ENCODE results near the gene PLEKHG3.

- no peak for TF ChIP-seq POLR2AphosphoS5 (IDR thresholded peaks at IDR 0.05; ENCODE audit: low read depth, low read length)
- no peak for TF ChIP-seq POLR2A (IDR thresholded peaks at IDR 0.05; ENCODE audit: low read depth, low read length)
- no peak for TF ChIP-seq TAF1 (IDR thresholded peaks at IDR 0.05; ENCODE audit: low read depth, low read length)
- TF ChIP-seq SPI1 (IDR thresholded peaks at IDR 0.05; ENCODE audit: low read depth, low read length) = no peak
- TF ChIP-seq PAX5 (IDR thresholded peaks at IDR 0.05; ENCODE audit: insufficient read depth, low read length, severe bottlenecking) = no peak
- no peak for TF ChIP-seq POU2F2 (IDR thresholded peaks at IDR 0.05; ENCODE audit: low read depth, low read length)
Measured at GRCh38 chr14:64743061-64743460, 38.8 kb downstream of the PLEKHG3 start.

Data from GM12891 (cell line).